Measurements from ENCODE around the gene NFATC2IP. TPM values are rescaled to one million over a fixed set of nuclear protein-coding genes. Genes with fewer than 3 reads are reported as not detected.

NFATC2IP gene
- total and polyA plus RNA-seq, 2 of the 13 experiments (the other 11 are each of a cell fraction or from before 2014, with no cell fraction given), result 32.1 to 48.5 TPM

DNA sequence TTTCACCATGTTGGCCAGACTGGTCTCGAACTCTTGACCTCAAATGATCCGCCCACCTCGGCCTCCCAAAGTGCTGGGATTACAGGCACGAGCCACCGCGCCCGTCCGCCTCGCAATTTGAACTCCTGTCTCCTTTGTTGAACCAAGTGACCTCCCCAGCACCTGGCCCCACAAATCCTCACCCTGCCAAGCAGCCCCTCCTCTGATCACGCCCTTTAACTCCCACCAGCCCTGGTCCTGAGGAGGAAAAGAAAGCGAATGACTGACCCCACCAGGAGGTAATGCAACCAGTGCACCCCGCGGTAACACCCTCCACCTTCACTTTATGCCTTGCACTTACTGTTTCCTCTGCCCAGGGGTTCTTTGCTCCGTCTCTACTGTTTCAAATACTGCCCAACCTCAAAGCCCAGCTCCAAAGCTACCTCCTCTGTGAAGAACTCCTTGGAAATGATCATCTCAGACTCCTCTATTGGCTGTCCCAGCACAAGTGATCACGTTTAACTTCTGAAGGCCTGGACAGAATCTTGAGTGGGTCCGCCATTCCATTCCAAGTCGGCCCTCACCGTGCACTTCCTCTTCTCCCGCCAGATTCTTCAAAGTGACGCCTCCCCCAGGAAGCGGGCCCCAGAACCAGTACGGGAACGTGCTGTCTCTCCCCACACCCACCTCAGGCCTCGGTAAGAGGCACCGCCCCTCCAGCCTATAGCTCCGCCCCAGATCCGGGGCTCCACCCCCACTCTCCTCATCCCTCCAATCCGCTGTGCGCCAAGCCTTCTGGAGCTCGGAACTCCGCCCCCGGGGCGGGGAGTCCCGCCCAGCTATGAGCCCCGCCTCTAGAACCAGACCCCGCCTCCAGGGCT lies 14.6 kb upstream of the NFATC2IP start (continued):
- TF ChIP-seq CEBPB (IDR thresholded peaks at IDR 0.05; ENCODE audit: borderline replicate concordance, low read depth, low read length) (no peak), ZBTB26 (CRISPR knock-in tag; IDR thresholded peaks at IDR 0.05; ENCODE audit: borderline replicate concordance) (no peak; the same call in 1 of the 2 replicates), ZNF264 (CRISPR knock-in tag; IDR thresholded peaks at IDR 0.05) (no peak), ZNF136 (CRISPR knock-in tag; IDR thresholded peaks at IDR 0.05; ENCODE audit: low read depth) (no peak), ZNF280B (CRISPR knock-in tag; IDR thresholded peaks at IDR 0.05; ENCODE audit: borderline replicate concordance) (no peak), ZNF749 (CRISPR knock-in tag; IDR thresholded peaks at IDR 0.05; ENCODE audit: borderline replicate concordance) (no peak), DR1 (CRISPR knock-in tag; IDR thresholded peaks at IDR 0.05) (no peak; the same call in 1 of the 2 replicates), JUND (CRISPR knock-in tag; IDR thresholded peaks at IDR 0.05) (no peak), ETV6 (CRISPR knock-in tag; conservative IDR thresholded peaks at IDR 0.05) (no peak; the same call in 1 of the 2 replicates), ZNF10 (CRISPR knock-in tag; IDR thresholded peaks at IDR 0.05; ENCODE audit: borderline replicate concordance, low read depth) (no peak), ZNF224 (CRISPR knock-in tag; IDR thresholded peaks at IDR 0.05) (no peak), ARHGAP35 (CRISPR knock-in tag; IDR thresholded peaks at IDR 0.05; ENCODE audit: borderline replicate concordance) (no peak), NPAS2 (CRISPR knock-in tag; IDR thresholded peaks at IDR 0.05; ENCODE audit: borderline replicate concordance) (no peak), GRHL1 (CRISPR knock-in tag; conservative IDR thresholded peaks at IDR 0.05) (no peak), TFDP1 (CRISPR knock-in tag; IDR thresholded peaks at IDR 0.05; ENCODE audit: borderline replicate concordance) (peak; percentile 95), FOSL1 (CRISPR knock-in tag; IDR thresholded peaks at IDR 0.05; ENCODE audit: borderline replicate concordance) (no peak), SIX1 (CRISPR knock-in tag; IDR thresholded peaks at IDR 0.05; ENCODE audit: borderline replicate concordance) (no peak), REPIN1 (CRISPR knock-in tag; IDR thresholded peaks at IDR 0.05; ENCODE audit: borderline replicate concordance, low read depth) (no peak), ZNF260 (CRISPR knock-in tag; IDR thresholded peaks at IDR 0.05; ENCODE audit: borderline replicate concordance, low read depth) (no peak), KLF13 (CRISPR knock-in tag; IDR thresholded peaks at IDR 0.05) (no peak), NBN (conservative IDR thresholded peaks at IDR 0.05) (no peak)
- TF ChIP-seq, protein P1, sequence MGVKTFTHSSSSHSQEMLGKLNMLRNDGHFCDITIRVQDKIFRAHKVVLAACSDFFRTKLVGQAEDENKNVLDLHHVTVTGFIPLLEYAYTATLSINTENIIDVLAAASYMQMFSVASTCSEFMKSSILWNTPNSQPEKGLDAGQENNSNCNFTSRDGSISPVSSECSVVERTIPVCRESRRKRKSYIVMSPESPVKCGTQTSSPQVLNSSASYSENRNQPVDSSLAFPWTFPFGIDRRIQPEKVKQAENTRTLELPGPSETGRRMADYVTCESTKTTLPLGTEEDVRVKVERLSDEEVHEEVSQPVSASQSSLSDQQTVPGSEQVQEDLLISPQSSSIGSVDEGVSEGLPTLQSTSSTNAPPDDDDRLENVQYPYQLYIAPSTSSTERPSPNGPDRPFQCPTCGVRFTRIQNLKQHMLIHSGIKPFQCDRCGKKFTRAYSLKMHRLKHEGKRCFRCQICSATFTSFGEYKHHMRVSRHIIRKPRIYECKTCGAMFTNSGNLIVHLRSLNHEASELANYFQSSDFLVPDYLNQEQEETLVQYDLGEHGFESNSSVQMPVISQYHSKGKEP (CRISPR knock-in tag; IDR thresholded peaks at IDR 0.05), result no peak

Data from HepG2 (cell line).